HG03135 (cell line): ENCODE data around the gene CCDC188.

Experiments
- ATAC-seq: cut with Tn5 transposase; IDR thresholded peaks from one replicate; pipeline ENCODE4 v1.9.1; 2021; ENCODE audit warnings: mild to moderate bottlenecking, moderate library complexity; ENCODE audit not compliant: unreplicated experiment

CCDC188 gene

DNA sequence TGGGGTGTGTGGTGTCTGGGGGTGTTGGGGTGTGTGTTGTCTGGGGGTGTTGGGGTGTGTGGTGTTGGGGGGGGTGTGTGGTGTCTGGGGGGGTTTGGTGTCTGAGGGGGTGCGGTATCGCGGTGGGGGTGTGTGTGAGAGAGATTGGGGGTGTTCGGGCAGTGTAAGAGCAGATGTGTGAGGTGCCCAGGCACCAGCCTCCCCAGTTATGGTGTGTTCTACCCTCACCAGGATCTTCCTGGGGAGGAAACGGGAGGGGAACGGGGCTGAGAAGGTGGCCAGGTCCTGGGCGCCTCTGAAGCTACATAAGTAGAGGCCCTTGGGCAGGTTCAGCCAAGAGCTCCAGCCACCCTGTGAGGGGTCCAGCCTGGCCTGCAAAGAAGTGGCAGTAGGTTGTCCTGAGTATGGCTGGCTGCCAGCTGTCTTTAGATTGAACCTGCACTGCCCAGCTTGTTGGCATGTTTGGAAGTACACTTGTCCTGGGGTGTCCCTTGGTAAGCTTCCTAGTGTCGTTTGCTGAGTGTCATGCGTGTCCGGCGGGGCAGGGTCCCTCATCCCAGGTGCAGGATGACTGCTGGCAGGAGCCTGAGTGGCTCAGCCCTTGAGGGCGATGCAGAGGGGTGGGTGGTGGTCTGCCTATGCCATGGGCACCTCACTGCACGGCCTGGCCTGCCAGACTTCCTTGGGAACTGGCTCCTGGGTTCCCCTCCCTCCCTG, 27.3 kb downstream of the CCDC188 start:
- no peak for ATAC-seq

DNA sequence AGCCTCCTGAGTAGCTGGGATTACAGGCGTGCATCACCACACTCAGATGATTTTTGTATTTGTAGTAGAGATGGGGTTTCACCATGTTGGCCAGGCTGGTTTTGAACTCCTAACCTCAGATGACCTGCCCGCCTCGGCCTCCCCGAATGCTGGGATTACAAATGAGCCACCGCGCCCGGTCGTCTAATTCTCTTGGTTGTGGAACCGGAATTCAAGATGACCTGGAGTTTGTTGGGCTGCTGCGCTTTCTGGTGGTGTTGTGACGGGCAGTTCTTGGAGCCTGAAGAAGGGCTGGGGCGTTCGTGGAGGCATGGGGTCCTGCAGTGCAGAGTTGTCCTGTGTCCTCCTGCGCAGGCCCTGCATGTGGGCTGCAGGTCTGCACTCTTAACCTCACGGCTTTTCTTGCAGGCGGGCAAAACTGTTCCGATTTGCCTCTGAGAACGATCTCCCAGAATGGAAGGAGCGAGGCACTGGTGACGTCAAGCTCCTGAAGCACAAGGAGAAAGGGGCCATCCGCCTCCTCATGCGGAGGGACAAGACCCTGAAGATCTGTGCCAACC, 28.9 kb downstream of the CCDC188 start:
- no peak for ATAC-seq

GRCh38 chr22:20118300-20119020, 32.4 kb downstream of the CCDC188 start:
- no peak for ATAC-seq

GRCh38 chr22:20117633-20118299, 33.1 kb downstream of the CCDC188 start:
- ATAC-seq = peak; percentile 28

GRCh38 chr22:20116951-20117632, 33.8 kb downstream of the CCDC188 start, which contains the start of gene TRMT2A:
Gene TRMT2A (minus strand): TSS chr22:20117226. CDS start chr22:20116906, 320 bp downstream.
- peak; percentile 58 for ATAC-seq

DNA sequence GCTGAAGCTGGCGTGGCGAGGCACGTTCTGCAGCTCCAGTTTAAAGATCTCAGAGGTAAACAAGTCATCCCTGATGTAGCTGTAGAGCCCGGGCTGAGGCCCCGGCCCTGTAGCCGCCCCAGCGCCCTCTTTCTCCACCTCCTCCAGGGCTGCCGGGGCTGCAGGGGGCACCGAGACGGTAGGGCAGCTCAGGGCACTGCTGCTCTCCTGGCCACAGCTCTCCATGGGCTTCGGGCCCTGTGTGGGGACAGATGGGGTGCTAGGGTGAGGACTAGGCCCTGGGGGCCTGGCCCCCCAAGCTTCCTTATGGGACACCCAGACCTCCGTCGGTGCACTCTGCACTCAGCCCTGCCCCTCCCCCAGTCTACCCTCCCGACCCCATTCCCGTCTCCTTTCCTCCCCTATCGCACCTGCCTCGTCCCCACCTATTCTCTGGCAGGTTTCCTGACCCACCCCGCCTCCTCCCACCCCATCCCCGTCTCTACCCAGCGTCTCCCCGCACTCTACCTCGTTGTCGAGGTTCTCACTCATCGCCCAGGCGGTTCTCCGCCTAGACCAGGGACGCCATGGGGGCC, 34.4 kb downstream of the CCDC188 start:
- peak; percentile 3 for ATAC-seq

DNA sequence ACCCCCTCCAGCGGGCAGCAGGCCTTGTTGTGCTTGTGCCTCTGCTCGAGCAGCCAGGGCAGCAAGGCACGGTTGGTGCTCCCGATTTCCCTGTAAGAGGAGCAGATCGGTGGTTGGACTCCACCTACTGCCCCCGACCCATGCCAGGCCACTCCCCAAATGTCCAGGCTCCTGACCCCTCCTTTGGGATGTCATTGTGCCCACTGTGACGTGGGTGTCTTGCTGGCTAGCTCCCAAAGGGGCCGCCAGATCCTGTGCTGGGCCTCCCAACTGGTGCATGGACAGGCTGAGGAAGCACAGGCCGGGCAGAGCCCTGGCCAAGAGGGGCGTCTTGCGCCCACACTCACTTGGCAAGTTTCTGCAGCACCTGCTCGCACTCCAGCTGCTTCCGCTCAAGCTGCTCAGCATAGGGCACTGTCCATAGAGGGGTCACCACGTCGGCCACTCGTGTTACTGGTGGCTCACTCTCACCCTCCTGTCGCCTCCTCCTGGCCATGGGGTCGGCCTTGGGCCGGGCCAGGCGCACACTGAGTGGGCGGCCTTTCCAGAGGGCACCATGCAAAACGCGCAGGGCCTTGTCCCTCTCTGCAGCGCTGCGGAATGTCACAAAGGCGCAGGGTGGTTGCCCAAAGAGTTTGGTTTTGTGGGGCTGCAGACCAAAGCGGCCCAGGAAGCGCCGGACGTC, 35.0 kb downstream of the CCDC188 start, which contains the start of gene RANBP1:
RANBP1 (plus strand) TSS at position 414 of the 685 bp plus-strand sequence; CDS start at position 495, 81 bp downstream.
- no peak for ATAC-seq

DNA sequence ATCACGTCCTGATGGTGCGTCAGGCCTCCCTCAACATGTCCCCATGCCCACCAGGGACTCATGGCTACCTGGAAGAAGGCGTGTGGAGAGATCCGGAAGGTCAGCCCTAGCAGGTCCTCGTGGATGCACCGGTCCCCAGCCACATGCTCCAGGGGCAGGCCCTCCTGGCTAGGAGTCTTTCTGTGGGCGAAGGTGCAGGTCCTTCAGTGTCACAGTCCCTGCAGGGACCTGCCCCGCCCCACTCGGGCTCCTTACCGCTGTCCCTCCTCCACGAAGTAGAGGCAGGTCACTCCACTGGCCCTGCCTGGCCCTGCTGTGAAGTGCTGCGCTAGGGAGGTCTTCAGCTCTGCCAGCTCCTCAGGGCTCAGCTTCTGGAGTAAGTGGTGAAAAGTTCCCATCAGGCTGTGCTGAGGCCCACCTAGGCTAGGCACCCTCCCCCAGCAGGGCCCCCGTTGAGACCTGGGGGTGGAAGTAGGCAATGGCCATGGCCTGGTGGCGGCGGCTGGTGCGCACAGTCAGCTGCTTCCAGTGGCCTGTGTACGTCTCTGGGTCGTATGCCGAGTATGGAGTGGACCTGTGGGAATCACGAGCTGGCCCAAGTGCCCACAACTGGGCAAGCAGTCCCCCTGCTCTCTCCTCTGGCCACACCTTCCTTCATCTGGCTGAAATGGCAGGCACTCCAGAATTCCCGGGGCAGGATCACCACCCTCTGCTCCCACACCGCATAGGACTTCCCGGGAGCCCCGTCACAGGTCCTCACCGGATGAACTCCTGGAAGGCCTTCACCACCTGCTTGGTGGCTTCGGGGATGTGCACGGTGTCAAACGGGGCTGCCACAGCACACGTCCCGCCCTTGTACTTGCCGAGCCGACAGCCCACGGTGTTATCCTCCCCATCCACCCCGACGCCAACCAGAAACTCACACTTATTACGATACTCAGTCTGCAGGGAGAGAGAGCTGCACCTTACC, 36.1 kb downstream of the CCDC188 start:
- no peak for ATAC-seq

- ATAC-seq = no peak
Observed at GRCh38 chr22:20113551-20114310, 37.1 kb downstream of the CCDC188 start.

DNA sequence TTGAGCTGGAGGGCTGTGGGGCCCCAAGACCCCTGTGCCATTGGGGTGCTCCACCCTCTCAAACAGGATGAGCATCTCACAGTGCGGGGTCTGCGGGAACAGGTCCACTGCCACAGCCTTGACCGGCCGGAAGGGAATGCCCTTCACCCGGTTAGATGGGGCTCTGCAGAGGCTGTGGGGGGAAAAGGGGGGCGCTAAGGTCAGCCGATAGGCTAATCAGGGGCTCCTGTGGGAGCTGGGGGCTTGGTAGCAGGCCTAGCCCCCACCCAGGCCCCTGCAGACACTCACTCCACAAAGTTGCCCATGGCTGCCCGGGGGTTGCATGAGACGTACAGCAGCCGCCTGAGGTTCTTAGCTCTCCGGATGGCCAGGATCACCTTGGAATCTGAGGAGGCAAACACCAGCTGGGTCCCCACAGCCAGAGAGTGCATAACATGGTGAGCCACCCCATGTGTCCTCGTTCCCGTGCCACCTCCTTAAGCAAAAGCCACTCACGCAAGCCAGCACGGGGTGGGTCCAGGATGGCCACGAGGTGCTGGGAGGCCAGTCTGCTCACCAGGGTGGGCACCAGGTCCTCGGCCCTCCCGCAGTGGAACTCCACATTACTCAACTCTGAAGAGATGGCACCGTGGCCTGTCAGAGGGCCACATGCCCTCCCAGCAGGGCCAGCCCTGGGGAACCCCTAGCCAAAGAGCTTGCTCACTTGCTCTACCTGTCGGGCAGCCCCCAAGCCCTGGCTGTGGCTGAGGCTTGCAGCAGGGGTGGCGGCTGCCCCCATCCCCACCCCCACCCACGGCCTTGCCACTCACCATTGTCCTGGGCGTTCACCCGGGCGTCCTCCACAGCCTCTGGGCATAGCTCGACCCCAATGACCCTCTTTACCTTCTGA, 38.0 kb downstream of the CCDC188 start:
- ATAC-seq = no peak

GRCh38 chr22:20111689-20112622, 38.9 kb downstream of the CCDC188 start:
- ATAC-seq = no peak

- ATAC-seq = no peak
Observed at GRCh38 chr22:20111045-20111688, 39.7 kb downstream of the CCDC188 start.

- ATAC-seq = no peak
Observed at GRCh38 chr22:20110359-20110985, 40.4 kb downstream of the CCDC188 start.

DNA sequence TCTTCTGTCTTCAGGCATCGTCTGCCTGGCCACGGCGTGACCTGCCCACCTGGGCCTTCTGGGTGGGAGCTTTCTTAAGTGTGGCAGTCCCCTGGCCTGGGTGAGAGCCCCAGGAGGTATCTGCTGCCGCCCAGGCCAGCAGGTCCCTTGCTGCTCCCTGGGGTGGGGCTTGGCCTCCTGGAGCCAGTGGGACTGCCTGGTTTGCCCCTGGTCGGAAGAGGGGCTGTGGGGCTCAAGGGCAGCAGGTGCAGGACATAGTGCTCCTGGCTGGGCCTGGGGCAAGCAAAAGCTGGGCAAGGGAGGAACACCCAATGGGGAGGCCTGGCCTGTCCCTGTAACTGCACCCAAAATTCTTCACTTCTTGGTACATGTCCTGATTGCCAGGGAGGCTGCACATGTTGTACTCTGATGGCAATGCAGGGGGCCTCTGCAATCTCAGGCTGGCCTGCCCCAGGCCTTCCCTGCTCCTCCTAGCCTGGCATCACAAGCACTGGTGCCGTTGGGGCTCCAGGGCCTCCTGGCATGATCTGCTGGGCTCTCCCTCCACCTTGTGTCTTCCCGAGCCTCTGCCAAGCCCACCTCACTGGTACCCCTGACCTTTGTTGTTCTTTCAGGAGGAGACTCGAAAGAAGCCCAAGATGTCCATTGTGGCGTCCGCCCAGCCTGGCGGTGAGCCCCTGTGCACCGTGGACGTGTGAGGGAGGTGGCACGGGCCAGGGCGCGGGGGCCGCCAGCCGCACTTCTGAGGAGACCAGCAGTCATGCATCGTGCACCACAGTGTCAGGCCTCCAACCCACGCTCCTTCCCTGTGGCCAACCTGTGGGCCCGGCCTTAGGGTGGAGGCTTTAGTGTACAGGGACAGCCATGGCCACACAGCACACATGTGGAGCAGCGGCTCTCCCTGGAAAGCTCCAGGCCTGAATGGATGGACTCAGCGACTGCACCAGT, 41.2 kb downstream of the CCDC188 start:
- ATAC-seq = no peak
